PC-9 (cell line): ENCODE results near the gene UBE2Q2. TPM values are rescaled to one million over a fixed set of nuclear protein-coding genes. Genes with fewer than 3 reads are reported as not detected.

Experiments
- BruUV-seq: library from RNA; stranded (reverse); fragments of 400-500 nt; replicated peaks from 2 replicates; lab custom pipeline; 2021; lab: Mats Ljungman, UMichigan
- CTCF ChIA-PET: fragments of 300-600 bp; sonication (Branson Sonifier 250); formaldehyde crosslinking; loops from one replicate; lab custom pipeline; 2022; ENCODE audit warnings: antibody characterized with exemption; lab: Charles Lee
- POLR2A ChIA-PET: fragments of 300-600 bp; sonication (Branson Sonifier 250); formaldehyde crosslinking; loops from one replicate; lab custom pipeline; 2022; ENCODE audit warnings: antibody characterized with exemption; ENCODE audit not compliant: unreplicated experiment; lab: Charles Lee
- DNase-seq, 2 experiments: peaks; one replicate each; pipeline versions ENCODE4 v3.0.0 to v3.0.0-alpha.2; 2015 to 2022; ENCODE audit warnings: mixed read lengths in 1 of 2
- H2AFZ ChIP-seq: fragments of 200-600 bp; sonication (generic); 2 replicates; pipeline ENCODE4 v1.8.1; 2017; ENCODE audit warnings: antibody characterized with exemption
- H3F3A ChIP-seq: fragments of 200-600 bp; sonication (generic); 2 replicates; pipeline ENCODE4 v1.8.1; 2017; ENCODE audit warnings: antibody characterized with exemption, mild to moderate bottlenecking, low read depth; ENCODE audit not compliant: insufficient read depth
- H3K27ac ChIP-seq: fragments of 200-600 bp; sonication (generic); 2 replicates; pipeline ENCODE4 v1.6.1; 2016; ENCODE audit warnings: mixed run types
- H3K27me3 ChIP-seq: fragments of 200-600 bp; sonication (generic); 2 replicates; pipeline ENCODE4 v1.6.1; 2016; ENCODE audit warnings: low read depth, mixed run types; ENCODE audit not compliant: insufficient read depth
- H3K36me3 ChIP-seq: fragments of 200-600 bp; sonication (generic); 2 replicates; pipeline ENCODE4 v1.6.1; 2016; ENCODE audit warnings: low read depth, mixed run types
- H3K4me1 ChIP-seq: fragments of 200-600 bp; sonication (generic); replicated peaks from 2 replicates; pipeline ENCODE4 v1.6.1; 2016; ENCODE audit warnings: mixed run types; ENCODE audit not compliant: insufficient read depth
- H3K4me2 ChIP-seq: fragments of 200-600 bp; sonication (generic); 2 replicates; pipeline ENCODE4 v1.6.1; 2017; ENCODE audit warnings: mixed run types
- H3K4me3 ChIP-seq: fragments of 200-600 bp; sonication (generic); 2 replicates; pipeline ENCODE4 v1.6.1; 2016; ENCODE audit warnings: mixed run types
- H3K79me2 ChIP-seq: fragments of 200-600 bp; sonication (generic); 2 replicates; pipeline ENCODE4 v1.6.1; 2017; ENCODE audit warnings: low read depth, mixed run types
- H3K9me2 ChIP-seq: fragments of 200-600 bp; sonication (generic); 2 replicates; pipeline ENCODE4 v1.8.1; 2017; ENCODE audit warnings: mild to moderate bottlenecking; ENCODE audit not compliant: insufficient read depth
- H3K9me3 ChIP-seq: fragments of 200-600 bp; sonication (generic); 2 replicates; pipeline ENCODE4 v1.8.1; 2016; ENCODE audit warnings: low read depth; ENCODE audit not compliant: insufficient read depth
- H4K20me1 ChIP-seq: fragments of 200-600 bp; sonication (generic); 2 replicates; pipeline ENCODE4 v1.8.1; 2017; ENCODE audit not compliant: insufficient read depth
- CTCF ChIP-seq: fragments of 200-600 bp; sonication (generic); conservative IDR thresholded peaks from 2 replicates; pipeline ENCODE4 v1.6.1; 2017; ENCODE audit warnings: mixed run types, antibody characterized with exemption, mild to moderate bottlenecking, moderate library complexity
- EZH2 ChIP-seq: fragments of 200-600 bp; sonication (generic); IDR thresholded peaks from 2 replicates; pipeline ENCODE4 v1.8.0; 2017; ENCODE audit warnings: antibody characterized with exemption, low read depth
- intact Hi-C: fragments of 100-400 bp; cut with micrococcal nuclease; formaldehyde crosslinking; loops from one replicate; pipeline ENCODE4 v1.10.0; 2022; ENCODE audit not compliant: unreplicated experiment
- total RNA-seq: library from RNA; stranded (reverse); gene quantifications from 2 replicates; pipeline ENCODE4 v1.2.3, GENCODE V29; 2021

Gene UBE2Q2
- total RNA-seq, 1 experiment from 2014 or later: 15.6 TPM

- H3K4me1 ChIP-seq: no peaks in the 10 kb centered on the region
- BruUV-seq: no TSS peak
- intact Hi-C loops: no loop called here
- DNase-seq: no peak
- H2AFZ ChIP-seq: no peak overlapping the region
- no peak overlapping the region for H3K27ac ChIP-seq
- H4K20me1 ChIP-seq: no peaks in the 10 kb centered on the region
- no peaks in the 10 kb centered on the region for H3K36me3 ChIP-seq
- H3K27me3 ChIP-seq: no peaks in the 10 kb centered on the region
- no peaks in the 10 kb centered on the region for H3K9me3 ChIP-seq
- H3K4me3 ChIP-seq: no peak overlapping the region
- CTCF ChIA-PET: no interaction called here
- no peaks in the 10 kb centered on the region for H3F3A ChIP-seq
- H3K9me2 ChIP-seq: no peaks in the 10 kb centered on the region
- H3K79me2 ChIP-seq: no peaks in the 10 kb centered on the region
- H3K4me2 ChIP-seq: no peak overlapping the region
- POLR2A ChIA-PET: no interaction called here
- TF ChIP-seq CTCF (no peak), EZH2 (no peak)
Observed at GRCh38 chr15:75817138-75817935, 25.9 kb upstream of the UBE2Q2 start.

GRCh38 chr15:75820206-75820605 is 23.0 kb upstream of the UBE2Q2 start:
- Histone ChIP-seq H3K9me3 (no peaks in the 10 kb centered on the region), H3K4me2 (no peak overlapping the region), H3K36me3 (no peaks in the 10 kb centered on the region), H3K4me3 (no peak overlapping the region), H2AFZ (no peak overlapping the region), H3K27me3 (no peaks in the 10 kb centered on the region), H3F3A (no peaks in the 10 kb centered on the region), H3K4me1 (peaks cover 18% of the 10 kb centered on the region), H3K9me2 (no peaks in the 10 kb centered on the region), H4K20me1 (no peaks in the 10 kb centered on the region), H3K27ac (no peak overlapping the region), H3K79me2 (no peaks in the 10 kb centered on the region)
- DNase-seq: no peak
- no TSS peak for BruUV-seq
- TF ChIP-seq CTCF: no peak
- no peak for TF ChIP-seq EZH2
- intact Hi-C loops: no loop called here
- POLR2A ChIA-PET: interaction anchor here (0.6 kb wide), 1 partner anchor 1021 kb away, joined by 10 read pairs; no protein-coding TSS in a partner anchor
- CTCF ChIA-PET: no interaction called here

- Histone ChIP-seq H3K36me3 (no peaks in the 10 kb centered on the region), H3K4me1 (peaks cover 18% of the 10 kb centered on the region), H2AFZ (no peak overlapping the region), H3K9me2 (no peaks in the 10 kb centered on the region), H3K4me2 (no peak overlapping the region), H3K4me3 (no peak overlapping the region), H4K20me1 (no peaks in the 10 kb centered on the region), H3K79me2 (no peaks in the 10 kb centered on the region), H3F3A (no peaks in the 10 kb centered on the region), H3K27me3 (no peaks in the 10 kb centered on the region), H3K9me3 (no peaks in the 10 kb centered on the region), H3K27ac (no peak overlapping the region)
- TF ChIP-seq EZH2 (no peak), CTCF (no peak)
- ChIA-PET POLR2A (no interaction called here), CTCF (interaction anchor here (0.6 kb wide), 1 partner anchor 732 kb away, joined by 3 read pairs; no protein-coding TSS in a partner anchor)
- intact Hi-C loops: no loop called here
- DNase-seq: no peak
- no TSS peak for BruUV-seq
Observed at GRCh38 chr15:75821786-75822345, 21.4 kb upstream of the UBE2Q2 start.
